ENCODE results near the gene PFN3.

Gene PFN3

GRCh38 chr5:177373806-177374205 lies 26.7 kb downstream of the PFN3 start:
- no peak for DNase-seq (ENCODE audit: low read depth in 3 of 3)

DNA sequence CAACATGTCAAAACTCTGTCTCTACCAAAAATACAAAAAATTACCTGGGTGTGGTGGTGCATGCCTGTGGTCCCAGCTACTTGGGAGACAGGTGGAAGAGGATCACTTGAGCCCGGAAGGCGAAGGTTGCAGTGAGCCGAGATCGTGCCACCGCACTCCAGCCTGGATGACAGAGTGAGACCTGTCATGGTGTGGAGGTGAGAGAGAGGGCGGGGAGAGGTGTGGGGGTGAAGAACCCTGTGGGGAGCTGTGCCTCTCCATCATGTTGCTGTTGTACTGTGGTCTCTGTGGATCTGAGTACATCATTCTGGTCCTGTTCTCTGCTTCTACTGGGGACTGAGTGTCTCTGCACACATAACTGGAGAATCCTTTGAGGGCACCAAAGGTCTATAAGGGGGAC lies 27.6 kb downstream of the PFN3 start:
- DNase-seq (ENCODE audit: low read depth in 3 of 3): no peak

DNA sequence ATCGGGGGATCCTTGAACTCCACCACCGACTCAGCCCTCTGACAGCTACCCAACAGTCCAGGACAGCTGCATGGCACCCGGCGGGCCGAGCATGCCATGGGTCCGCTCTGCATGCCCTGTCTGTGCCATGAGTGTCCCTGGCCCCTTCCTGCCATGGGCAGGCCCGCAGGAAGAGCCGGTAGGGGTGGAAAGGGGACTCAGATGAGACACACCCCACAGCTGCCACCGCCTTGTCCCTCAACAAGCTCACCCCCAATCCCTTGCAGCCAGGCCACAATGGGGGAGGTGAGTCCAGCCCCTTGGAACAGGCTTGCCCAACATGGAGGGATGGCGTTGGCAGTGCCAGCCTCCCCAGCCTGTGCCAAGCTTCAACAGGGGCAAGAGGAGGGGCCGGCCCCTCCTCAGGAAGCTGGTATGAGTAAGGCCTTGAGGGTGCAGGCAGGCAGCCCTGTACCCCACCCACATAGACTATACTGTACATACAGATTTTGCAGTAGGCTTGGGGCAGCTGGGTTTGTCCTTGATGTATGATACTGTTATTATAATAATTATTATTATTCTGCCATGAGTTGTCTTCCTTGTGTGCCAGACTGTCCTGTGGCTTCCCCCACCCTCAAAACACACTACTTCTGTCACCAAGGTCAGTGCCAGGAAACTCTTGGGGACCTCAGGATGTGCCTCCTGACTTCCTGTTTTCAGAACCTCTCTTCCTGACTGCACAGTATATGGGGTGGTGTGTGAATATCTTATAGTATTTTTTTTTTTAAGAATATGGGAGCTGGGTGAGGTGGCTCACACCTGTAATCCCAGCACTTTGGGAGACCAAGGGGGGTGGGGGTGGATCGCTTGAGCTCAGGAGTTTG lies 28.2 kb downstream of the PFN3 start:
- no peak for DNase-seq (ENCODE audit: low read depth in 3 of 3)

DNA sequence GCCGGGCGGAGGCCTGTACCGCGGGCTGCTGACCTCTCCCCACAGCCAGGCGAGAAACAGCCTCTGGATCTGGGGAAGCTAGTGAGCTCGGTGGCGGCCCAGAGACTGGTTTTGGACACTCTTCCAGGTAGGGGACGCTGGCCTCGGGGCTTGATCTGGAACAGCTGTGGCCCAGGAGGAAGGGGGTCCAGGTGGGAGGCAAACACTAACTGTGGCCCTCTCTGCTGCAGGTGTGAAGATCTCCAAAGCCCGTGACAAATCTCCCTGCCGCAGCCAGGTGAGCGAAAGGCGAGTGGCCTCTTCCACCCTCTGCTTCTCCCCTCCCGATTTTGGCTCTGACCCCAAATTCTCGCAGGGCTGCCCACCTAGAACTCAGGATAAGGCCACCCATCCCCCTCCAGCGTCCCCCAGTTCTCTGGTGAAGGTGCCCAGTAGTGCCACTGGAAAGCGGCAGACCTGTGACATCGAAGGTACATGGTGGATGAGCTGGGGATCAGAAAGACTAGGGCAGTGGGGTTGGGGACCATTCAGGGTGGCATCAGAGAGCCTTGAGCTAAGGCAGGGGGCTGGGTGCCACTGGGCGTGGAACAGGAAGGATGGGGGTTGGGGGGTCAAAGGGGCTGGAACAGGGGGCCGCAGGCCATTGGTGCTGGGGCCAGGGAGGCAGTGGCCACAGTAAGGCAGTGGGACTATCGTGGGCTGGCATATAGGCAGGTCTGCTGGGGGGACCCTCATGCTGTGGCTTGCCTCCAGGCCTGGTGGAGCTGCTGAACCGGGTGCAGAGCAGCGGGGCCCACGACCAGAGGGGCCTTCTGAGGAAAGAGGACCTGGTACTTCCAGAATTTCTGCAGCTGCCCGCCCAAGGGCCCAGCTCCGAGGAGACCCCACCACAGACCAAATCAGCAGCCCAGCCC lies 29.1 kb downstream of the PFN3 start:
- DNase-seq (ENCODE audit: low read depth in 3 of 3): no peak

- DNase-seq (ENCODE audit: low read depth in 3 of 3): peak in 1 of 3 experiments; percentile 49
These were observed 29.9 kb downstream of the PFN3 start for GRCh38 chr5:177370488-177371119.

DNA sequence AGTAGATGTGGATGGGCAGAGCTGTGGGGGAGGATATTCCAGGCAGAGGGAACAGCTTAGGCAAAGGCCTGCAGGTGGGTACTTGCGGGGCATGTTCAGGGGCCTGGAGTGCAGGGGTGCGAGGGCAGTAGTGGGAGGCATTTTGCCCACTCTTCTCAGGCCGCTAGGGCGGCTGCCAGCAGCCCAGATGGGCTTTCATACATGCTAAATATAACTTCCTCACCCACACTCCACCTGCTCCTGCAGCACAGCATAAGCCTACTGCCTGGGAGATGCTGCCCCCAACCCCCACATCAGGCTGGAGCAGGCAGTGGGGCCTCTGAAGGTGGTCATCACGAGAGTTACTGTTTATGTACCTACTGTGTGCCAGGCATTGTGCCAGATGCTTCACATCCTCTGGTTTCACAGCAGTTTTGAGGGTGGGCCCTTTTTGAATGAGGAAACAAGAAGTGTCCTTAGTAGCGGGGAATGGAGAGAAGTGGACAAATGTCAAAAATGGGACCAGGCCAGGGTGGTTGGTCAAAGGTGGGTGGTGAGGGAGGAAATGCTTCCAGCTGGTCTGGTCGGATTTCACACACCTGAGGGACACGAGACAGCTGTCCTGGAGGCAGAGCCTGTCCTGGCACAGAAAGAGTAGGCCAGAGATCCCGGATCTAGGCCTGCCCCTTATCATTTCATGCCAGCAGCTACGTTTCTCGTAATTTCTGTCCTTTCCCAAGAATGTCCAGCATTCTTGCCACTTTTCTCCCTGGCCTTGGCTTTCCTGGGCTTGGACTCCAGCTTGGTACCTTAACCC lies 30.6 kb downstream of the PFN3 start:
- DNase-seq (ENCODE audit: low read depth in 3 of 3): no peak

DNA sequence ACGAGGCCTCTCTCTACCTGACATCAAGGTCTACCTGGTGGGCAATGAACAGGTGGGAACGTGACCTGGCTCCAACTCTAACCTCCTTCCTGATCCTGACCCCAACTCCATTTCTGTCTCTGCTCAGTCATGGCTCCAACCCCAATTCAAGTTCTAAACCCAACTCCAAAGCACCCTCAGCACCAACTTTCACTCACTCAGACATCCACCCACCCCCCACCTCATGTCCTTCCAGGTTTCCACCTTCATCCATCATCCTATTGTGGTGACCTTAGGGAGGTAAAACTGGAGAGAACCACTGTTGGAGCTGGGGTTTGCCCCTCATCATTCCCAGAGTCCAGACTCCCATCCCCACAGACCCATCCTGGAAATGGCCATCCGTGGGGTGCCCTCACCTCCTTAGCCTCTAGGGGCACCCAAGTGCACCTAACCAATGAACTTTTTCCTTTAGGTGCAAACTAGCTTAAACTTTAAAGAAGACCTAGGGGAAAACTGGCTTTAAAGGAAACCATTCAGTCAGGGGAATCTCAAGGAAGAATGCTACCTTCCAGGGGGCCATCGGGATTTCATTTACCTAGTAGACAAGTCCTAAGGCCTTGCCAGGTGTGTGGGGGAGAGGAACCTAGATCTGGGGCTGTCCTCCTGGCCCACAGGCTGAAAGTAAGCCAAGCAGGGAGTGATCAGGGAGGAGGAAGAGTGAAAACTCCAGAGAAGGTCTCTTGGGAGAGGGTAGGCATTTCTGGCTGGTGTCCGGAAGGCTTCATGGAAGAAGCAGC lies 31.4 kb downstream of the PFN3 start:
- no peak for DNase-seq (ENCODE audit: low read depth in 3 of 3)

GRCh38 chr5:177367981-177368868 lies 32.2 kb downstream of the PFN3 start:
- no peak for DNase-seq (ENCODE audit: low read depth in 3 of 3)

- no peak for DNase-seq (ENCODE audit: low read depth in 3 of 3)
These were observed 33.1 kb downstream of the PFN3 start for GRCh38 chr5:177367323-177367848.

DNA sequence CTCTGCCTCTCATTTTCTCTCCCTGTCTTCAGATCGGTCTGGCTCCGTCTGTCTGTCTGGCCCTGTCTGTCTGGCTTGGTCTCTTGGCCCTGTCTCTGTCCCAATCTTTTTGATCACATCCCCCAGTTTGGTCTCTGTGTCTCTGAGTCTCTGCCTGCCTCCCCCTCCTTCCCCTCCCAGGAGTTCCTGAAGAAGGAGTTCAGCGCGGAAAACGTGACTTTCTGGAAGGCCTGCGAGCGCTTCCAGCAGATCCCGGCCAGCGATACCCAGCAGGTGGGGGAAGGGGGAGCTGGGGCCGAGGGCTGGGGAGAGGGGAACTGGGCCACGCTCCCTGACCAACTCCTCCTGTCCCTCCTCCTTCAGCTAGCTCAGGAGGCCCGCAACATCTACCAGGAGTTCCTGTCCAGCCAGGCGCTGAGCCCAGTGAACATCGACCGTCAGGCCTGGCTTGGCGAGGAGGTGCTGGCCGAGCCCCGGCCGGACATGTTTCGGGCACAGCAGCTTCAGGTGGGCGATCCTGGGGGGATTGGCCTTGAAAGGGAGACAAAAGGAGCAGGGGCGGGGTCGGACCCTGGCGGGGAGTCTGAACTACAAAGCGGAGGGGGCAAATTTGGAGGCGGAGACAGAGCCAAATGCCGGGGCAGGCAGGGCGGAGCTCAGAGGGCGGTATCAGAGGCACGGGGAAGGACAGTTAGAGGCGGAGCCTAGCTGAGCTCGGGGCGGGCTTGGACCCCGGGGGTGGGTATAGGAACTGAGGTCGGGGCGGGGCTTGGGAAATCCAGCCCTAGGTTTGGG lies 33.7 kb downstream of the PFN3 start:
- no peak for DNase-seq (ENCODE audit: low read depth in 3 of 3)

DNA sequence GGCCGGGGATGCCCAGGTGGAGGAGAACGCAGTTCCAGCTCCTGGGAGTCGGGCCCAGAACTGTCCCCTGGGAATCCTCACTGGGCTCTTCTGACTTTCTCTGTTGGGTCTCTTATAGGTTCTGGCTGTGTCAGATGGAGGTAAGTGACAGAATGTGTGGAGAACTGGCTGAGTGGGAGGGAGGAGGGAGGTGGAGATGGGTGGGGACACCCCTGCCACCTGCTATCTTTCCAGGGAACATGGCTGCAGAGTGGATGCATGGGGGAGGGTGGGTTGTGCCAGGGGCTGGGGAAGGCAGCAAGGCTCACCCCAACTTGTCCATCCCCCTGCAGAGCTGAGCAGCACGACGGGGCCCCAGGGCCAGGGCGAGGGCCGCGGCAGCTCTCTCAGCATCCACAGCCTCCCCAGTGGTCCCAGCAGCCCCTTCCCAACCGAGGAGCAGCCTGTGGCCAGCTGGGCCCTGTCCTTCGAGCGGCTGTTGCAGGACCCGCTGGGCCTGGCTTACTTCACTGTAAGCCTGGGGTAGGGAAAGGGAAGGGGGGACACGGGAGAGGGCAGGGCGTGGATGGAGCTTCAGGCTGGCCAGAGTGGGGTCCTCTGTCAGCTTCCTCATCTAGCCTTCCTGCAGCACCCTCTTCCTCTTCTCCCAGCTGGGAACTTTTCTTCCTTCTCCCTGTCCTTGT lies 34.5 kb downstream of the PFN3 start:
- no peak for DNase-seq (ENCODE audit: low read depth in 3 of 3)

GRCh38 chr5:177364159-177364962 lies 36.1 kb downstream of the PFN3 start:
- no peak for DNase-seq (ENCODE audit: low read depth in 3 of 3)

DNA sequence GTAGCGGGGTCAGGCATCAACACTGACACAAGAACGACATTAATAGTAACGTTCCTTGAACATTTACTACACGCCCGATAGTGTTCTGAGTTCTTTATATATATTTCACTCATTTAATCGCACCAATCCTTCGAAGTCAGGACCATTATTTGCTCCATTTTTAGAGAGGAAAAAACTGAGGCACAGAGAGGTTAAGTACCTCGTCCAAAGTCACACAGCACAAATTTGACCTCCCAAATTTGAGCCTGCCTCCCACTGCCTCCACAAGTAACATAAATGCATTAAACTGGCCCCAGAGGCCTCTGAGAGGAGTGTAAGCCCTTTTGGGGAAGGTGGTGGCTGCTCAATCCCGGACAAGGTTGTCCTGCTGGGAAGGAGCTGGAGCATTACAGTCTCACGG lies 36.9 kb downstream of the PFN3 start:
- no peak for DNase-seq (ENCODE audit: low read depth in 3 of 3)

- peak; percentile 47 to 60 (median 57) for DNase-seq (ENCODE audit: low read depth in 3 of 3)
These were observed 37.6 kb downstream of the PFN3 start for GRCh38 chr5:177362610-177363507.

DNA sequence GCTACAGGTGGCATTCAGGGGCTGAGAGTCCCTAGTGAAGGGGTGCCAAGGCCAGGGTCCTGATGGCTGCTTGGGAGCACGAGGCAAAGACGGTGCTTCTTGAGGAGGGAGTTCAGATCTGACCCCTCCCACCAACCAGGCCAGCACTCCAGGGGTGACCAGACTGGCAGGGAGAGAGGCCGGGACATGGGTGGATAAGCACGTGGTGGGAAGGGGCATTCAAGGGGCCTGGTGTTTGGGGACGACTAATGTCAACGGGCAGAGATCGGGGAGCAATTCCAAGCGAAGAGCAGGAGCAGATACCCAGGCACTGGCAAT lies 38.2 kb downstream of the PFN3 start:
- DNase-seq (ENCODE audit: low read depth in 3 of 3): no peak

Data from stimulated activated CD4-positive, alpha-beta T cell treated with anti-CD3 and anti-CD28 coated beads, TNF-alpha, amount 100 ng/mL, for 4 hours (primary cell).